Measurements from ENCODE around the gene TYROBP.

TYROBP gene

DNA sequence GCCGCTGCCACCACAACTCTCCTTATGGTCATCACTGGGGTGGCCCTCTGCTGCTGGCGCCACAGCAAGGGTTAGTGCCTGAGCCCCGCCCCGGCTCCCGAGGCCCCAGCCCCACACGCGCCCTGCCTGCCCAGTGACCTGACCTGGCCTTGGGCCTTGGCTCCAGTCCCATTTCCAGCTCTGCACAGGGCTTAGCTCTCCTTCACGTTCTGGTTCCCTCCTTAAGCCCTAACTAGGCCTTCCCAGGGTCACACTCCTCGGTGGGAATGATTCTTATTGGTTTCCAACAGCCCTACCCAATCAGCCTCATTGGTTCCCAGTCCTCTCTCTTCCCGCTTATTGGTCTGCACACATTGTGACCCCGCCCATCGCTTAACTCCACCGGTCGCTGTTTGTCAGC is 45.6 kb downstream of the TYROBP start:
- Histone ChIP-seq H3K36me3 (ENCODE audit: insufficient read depth, low read length) (no peaks in the 10 kb centered on the region), H3K27me3 (ENCODE audit: insufficient read depth, low read length) (peaks cover under 1% of the 10 kb centered on the region; the same call in 1 of the 2 replicates)
- TF ChIP-seq CTCF (IDR thresholded peaks at IDR 0.05; ENCODE audit: low read length) (no peak), EZH2 (IDR thresholded peaks at IDR 0.05; ENCODE audit: borderline replicate concordance, low read length) (no peak)

GRCh38 chr19:35861640-35862160 is 46.4 kb downstream of the TYROBP start:
- Histone ChIP-seq H3F3A (ENCODE audit: insufficient read depth, low read length) (no peaks in the 10 kb centered on the region), H4K20me1 (ENCODE audit: insufficient read depth, low read length) (no peaks in the 10 kb centered on the region), H3K36me3 (ENCODE audit: insufficient read depth, low read length) (no peaks in the 10 kb centered on the region), H3K4me2 (ENCODE audit: low read length) (no peak overlapping the region), H3K79me2 (ENCODE audit: insufficient read depth, low read length) (no peaks in the 10 kb centered on the region), H3K9me2 (ENCODE audit: low read depth, low read length) (no peaks in the 10 kb centered on the region), H3K9ac (ENCODE audit: low read length) (no peak overlapping the region), H3K4me3 (ENCODE audit: low read depth, low read length, poor library complexity, severe bottlenecking) (no peak overlapping the region), H2AFZ (ENCODE audit: low read length) (no peak overlapping the region), H3K27ac (ENCODE audit: low read depth, low read length, poor library complexity, severe bottlenecking) (no peak overlapping the region), H3K4me1 (ENCODE audit: insufficient read depth, low read length, severe bottlenecking) (peaks cover 7% of the 10 kb centered on the region), H3K9me3 (ENCODE audit: low read length) (no peaks in the 10 kb centered on the region), H3K27me3 (ENCODE audit: insufficient read depth, low read length) (no peaks in the 10 kb centered on the region; the same call in 1 of the 2 replicates)
- TF ChIP-seq CTCF (IDR thresholded peaks at IDR 0.05; ENCODE audit: low read length) (no peak), EZH2 (IDR thresholded peaks at IDR 0.05; ENCODE audit: borderline replicate concordance, low read length) (no peak)

More for the DNA sequence above, 45.6 kb downstream of the TYROBP start:
- no peak overlapping the region for H3K27ac ChIP-seq (ENCODE audit: low read depth, low read length, poor library complexity, severe bottlenecking)
- no peaks in the 10 kb centered on the region for H4K20me1 ChIP-seq (ENCODE audit: insufficient read depth, low read length)
- no peak overlapping the region for H3K4me3 ChIP-seq (ENCODE audit: low read depth, low read length, poor library complexity, severe bottlenecking)
- no peaks in the 10 kb centered on the region for H3F3A ChIP-seq (ENCODE audit: insufficient read depth, low read length)
- H3K4me1 ChIP-seq (ENCODE audit: insufficient read depth, low read length, severe bottlenecking): no peaks in the 10 kb centered on the region
- H3K79me2 ChIP-seq (ENCODE audit: insufficient read depth, low read length): no peaks in the 10 kb centered on the region
- H3K9me3 ChIP-seq (ENCODE audit: low read length): no peaks in the 10 kb centered on the region
- H2AFZ ChIP-seq (ENCODE audit: low read length): no peak overlapping the region
- no peak overlapping the region for H3K4me2 ChIP-seq (ENCODE audit: low read length)
- H3K9ac ChIP-seq (ENCODE audit: low read length): no peak overlapping the region
- no peaks in the 10 kb centered on the region for H3K9me2 ChIP-seq (ENCODE audit: low read depth, low read length)

DNA sequence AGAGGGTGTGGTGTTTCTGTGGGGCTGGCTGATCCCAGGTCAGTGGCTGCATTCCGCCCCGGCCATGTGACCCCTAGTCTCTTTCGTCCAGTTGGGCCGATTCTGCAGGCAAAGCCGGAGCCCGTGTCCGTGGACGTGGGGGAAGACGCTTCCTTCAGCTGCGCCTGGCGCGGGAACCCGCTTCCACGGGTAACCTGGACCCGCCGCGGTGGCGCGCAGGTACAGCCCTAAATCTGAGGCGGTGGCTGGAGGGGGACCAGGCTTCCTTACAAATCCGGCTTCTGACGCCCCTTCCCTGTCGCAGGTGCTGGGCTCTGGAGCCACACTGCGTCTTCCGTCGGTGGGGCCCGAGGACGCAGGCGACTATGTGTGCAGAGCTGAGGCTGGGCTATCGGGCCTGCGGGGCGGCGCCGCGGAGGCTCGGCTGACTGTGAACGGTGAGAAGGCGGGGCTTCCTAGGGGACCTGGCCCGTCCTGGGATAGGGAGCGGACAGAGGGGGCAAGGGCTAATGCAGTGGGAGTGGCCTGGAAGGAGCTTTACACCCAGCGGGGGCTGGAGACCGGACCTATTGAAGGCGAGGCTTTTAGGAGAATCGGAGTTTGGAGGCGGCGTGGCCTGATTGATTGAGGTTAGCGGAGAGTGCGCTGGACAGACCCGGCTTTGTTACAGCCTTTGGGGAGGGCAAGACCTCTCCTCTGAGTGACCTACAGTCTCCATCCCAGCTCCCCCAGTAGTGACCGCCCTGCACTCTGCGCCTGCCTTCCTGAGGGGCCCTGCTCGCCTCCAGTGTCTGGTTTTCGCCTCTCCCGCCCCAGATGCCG is 47.1 kb downstream of the TYROBP start:
- Histone ChIP-seq H3K36me3 (ENCODE audit: insufficient read depth, low read length) (no peaks in the 10 kb centered on the region), H3K27ac (ENCODE audit: low read depth, low read length, poor library complexity, severe bottlenecking) (no peak overlapping the region), H3K9me2 (ENCODE audit: low read depth, low read length) (no peaks in the 10 kb centered on the region), H3F3A (ENCODE audit: insufficient read depth, low read length) (no peaks in the 10 kb centered on the region), H3K9ac (ENCODE audit: low read length) (no peak overlapping the region), H3K4me1 (ENCODE audit: insufficient read depth, low read length, severe bottlenecking) (peaks cover 12% of the 10 kb centered on the region), H3K9me3 (ENCODE audit: low read length) (no peaks in the 10 kb centered on the region), H4K20me1 (ENCODE audit: insufficient read depth, low read length) (no peaks in the 10 kb centered on the region), H3K4me3 (ENCODE audit: low read depth, low read length, poor library complexity, severe bottlenecking) (no peak overlapping the region), H3K27me3 (ENCODE audit: insufficient read depth, low read length) (no peaks in the 10 kb centered on the region; the same call in 1 of the 2 replicates), H3K4me2 (ENCODE audit: low read length) (no peak overlapping the region), H2AFZ (ENCODE audit: low read length) (no peak overlapping the region), H3K79me2 (ENCODE audit: insufficient read depth, low read length) (no peaks in the 10 kb centered on the region)
- no peak for TF ChIP-seq EZH2 (IDR thresholded peaks at IDR 0.05; ENCODE audit: borderline replicate concordance, low read length)

All from OCI-LY1 (cell line).